GM12891 (cell line): ENCODE measurements around the gene PTPRN2.

Source experiments
- POLR2A ChIP-seq: IDR thresholded peaks from 2 replicates; pipeline ENCODE4 v1.6.1; 2011; ENCODE audit warnings: low read depth, low read length, control low read depth
- POLR2AphosphoS5 ChIP-seq: IDR thresholded peaks from 2 replicates; pipeline ENCODE4 v1.6.1; 2011; ENCODE audit warnings: low read depth, low read length, control low read depth

- no peak for TF ChIP-seq POLR2A
- TF ChIP-seq POLR2AphosphoS5: no peak
Measured at GRCh38 chr7:157814931-157815705, 772.5 kb downstream of the PTPRN2 start.
